GM12801 (cell line): ENCODE results near the gene CHCHD4.

Source experiments
- TF ChIP-seq, protein P1 (sequence below): IDR thresholded peaks from one replicate; pipeline ENCODE4 v1.5.1; 2011; ENCODE audit warnings: control low read depth; ENCODE audit not compliant: insufficient read length; ENCODE audit errors: extremely low read depth

The CHCHD4 gene

DNA sequence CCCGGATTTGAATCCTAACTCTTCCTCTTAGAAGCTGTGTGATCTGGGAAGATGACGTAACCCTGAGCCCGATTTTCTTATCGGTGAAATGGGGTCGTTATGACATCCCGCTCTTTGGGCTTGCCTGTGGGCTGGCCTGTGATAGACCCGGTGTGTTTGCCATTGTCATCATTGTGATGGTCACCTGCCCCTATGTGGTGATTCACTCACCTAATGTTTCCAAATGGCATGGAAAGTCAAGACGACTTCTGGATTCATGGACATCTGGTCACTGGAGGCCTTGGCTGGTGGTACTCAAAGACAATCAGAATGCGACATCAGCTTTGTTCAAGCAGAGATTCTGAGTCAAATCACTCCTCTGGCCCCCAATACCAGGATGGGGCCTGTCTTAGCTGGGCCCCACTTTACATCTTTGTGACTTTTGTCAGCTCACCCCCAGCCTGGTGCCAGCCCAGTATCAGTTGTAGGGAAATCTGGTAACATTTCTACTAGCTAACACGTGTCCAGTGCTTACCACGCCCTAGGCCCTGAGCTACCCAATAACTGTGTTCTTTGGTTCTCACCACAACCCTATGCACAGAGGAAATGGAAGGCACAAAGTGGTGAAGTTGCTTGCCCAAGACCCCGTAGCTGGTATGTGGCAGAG is 3.0 kb upstream of the CHCHD4 start:
- TF ChIP-seq, protein P1, sequence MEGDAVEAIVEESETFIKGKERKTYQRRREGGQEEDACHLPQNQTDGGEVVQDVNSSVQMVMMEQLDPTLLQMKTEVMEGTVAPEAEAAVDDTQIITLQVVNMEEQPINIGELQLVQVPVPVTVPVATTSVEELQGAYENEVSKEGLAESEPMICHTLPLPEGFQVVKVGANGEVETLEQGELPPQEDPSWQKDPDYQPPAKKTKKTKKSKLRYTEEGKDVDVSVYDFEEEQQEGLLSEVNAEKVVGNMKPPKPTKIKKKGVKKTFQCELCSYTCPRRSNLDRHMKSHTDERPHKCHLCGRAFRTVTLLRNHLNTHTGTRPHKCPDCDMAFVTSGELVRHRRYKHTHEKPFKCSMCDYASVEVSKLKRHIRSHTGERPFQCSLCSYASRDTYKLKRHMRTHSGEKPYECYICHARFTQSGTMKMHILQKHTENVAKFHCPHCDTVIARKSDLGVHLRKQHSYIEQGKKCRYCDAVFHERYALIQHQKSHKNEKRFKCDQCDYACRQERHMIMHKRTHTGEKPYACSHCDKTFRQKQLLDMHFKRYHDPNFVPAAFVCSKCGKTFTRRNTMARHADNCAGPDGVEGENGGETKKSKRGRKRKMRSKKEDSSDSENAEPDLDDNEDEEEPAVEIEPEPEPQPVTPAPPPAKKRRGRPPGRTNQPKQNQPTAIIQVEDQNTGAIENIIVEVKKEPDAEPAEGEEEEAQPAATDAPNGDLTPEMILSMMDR = no peak

DNA sequence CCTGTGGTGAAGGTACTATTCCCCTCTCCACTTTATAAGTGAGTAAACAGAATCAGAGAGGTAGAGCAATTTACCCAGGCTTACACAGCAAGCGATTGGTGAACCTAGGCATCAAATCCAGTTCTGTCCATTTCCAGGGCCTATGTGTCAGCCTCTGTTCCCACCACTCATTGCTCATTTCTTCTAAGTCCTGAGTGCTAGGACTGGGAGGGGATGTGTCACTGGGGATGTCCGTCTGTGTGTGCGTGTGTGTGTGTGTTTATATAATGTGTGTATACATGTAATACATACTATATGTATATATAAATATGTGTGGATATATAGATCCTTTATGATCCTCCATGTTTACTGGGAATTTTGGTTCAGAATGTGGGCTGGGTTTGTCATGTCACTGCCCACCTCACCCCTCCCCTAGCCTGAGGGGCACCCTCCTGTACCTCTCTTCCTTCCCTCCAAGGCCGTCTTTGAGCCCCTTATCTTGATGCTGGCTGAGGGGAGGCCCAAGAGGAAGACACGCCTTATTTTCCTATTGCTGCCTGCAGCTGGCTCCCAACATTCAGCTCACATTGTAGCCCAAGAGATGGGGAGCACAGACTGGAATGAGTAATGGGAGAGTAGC is 2.3 kb upstream of the CHCHD4 start:
- TF ChIP-seq, protein P1 = no peak

DNA sequence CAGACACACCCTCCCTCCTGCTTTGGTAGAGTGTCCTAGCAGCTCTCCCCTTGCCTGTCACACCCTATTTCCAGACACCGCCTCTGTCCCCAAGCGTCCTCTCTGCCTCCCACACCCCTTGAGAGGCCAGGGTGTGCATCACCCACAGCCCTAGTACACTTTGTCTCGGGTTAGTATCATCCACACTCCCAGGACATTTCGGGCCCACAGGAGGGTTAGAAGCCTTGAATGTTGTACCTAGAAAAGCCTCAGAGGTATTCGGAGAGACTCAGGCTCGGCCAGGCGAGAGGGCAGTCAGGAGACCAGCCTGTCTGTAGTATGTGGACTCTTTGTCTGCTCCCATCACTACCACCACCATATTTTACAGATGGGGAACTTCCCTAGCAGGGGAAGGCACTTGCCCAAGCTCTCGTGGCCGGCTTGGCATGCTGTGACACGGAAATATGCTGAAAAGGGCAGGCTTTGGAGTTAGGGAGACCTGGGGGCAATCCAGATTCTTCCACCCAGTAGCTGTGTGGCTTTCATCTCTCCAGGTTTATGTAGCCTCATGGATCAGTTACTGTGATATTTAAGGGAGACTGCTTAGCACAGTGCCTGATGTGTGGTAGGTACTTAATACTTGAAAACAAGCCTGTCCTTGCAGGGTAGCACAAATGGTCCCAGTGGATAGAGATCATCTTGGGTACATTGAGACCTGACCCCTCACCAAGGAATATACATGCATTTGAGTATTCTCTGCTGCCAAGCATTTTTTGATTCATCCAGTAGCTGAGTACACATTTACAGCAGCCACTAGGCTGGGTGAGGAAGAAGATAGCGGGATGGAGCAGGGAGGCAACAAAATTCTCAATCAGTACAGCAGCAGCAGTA is 1.6 kb upstream of the CHCHD4 start:
- TF ChIP-seq, protein P1 = no peak

DNA sequence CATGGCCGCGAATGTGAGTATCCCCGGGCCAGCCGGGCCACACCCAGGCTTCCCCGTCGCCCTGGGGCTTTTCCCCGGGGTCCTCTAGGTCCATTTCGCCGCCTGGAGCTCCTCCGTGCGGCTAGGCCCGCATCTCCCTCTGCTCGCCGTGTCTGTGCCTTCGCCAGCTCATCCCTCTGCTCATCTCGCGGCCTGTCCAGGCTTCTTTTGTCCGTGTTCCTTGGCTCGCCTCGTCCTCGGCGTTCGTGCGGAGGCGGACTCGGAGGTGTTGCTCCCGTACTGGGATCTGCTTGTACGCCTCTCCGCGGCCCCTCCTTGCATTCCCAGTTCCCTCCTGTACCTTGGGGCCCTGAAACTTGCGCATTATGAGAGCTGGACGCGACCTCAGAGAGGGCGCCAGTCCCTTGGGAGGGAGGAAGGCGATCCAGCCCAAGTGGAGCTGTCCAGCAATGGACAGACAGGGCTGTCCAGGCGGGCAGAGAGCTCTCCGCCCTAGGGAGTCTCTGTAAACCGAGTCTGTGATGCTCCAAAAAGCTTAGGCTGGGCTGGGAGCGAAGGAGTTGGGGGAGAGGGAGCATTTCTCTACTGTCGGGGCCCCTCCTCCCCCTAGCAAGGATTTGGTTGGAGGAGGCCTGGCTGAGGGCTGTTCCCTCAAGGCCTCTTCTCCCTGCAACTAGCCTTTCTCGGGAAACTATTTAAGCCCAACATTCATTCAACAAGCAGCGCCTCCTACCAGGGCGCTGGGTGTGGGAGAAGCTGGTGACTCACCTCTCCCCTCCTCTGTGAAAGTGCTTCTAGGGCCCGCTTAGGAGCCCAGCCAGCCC is 735 bp upstream of the CHCHD4 start:
- TF ChIP-seq, protein P1 = no peak

DNA sequence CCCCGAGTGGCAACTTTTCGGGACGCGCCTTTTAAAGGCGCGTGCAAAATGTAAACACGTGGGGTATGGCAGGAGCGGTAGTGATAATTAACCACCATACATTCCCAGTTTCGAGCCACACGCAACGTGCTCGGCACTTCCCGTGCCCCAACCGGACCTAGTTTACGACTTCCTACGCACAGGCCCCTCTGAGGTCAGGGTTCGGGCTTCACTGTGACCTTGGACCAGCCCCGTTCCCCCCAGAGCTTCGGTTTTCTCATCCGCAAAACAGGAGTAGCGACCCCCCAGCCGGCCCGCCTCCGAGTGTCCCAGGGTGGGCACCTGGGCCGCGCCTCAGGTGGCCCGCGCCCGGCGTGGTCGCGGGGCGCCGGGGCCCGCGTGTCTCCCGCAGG is 451 bp downstream of the CHCHD4 start:
- TF ChIP-seq, protein P1 = no peak

DNA sequence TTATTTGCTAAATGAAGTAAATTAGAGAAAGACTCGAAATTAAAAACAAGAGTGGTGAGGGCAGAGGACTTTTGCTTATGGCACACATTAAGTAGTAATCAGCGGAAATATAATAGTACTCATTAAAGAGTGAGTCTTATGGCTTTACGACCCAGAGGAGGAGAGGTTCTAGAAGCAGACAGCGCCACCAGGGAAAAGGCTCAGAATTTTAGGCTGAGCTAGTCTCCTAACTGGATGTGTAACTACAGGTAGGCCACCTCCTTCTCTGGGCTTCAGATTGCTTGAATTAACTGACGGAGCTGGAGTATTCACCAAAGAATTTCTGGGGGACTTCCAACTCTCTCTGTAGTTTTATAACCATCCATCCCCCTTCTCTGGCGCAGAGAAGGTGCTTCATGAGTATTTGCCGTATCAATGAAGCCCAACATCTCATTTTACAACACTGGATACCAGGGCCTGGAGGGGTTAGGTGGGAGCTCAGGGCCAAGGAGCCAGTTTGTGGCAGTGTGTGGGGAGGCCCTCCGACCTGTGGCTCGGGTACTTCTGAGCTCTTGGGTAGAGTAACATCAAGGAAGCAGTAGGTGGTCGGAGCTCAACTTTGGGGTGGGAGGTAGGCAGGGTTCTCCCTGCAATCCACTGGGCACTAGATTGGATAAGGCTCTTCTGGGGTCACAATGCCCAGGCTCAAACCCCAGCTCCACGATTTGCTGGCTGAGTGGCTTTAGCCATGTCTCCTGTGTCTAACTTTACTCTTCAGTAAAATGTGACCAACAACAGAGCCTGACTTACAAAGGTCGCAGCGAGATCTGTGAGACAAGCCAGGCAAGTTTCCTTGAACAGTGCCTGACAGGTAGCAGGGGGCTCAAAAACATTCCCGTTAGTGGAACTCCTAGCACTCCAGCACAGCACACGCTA is 1.1 kb downstream of the CHCHD4 start:
- TF ChIP-seq, protein P1 = no peak
